GM12875 (cell line): ENCODE results near the gene FBXL17.

Experiments
- H3K4me3 ChIP-seq: one replicate; pipeline ENCODE4 v1.5.1; 2011; ENCODE audit warnings: low read depth, low read length, control low read depth
- CTCF ChIP-seq: IDR thresholded peaks from 2 replicates; pipeline ENCODE4 v1.5.1; 2011; ENCODE audit warnings: low read depth, mild to moderate bottlenecking, control low read depth, inconsistent platforms, low read length, moderate library complexity, borderline replicate concordance; ENCODE audit not compliant: insufficient read depth

The FBXL17 gene

DNA sequence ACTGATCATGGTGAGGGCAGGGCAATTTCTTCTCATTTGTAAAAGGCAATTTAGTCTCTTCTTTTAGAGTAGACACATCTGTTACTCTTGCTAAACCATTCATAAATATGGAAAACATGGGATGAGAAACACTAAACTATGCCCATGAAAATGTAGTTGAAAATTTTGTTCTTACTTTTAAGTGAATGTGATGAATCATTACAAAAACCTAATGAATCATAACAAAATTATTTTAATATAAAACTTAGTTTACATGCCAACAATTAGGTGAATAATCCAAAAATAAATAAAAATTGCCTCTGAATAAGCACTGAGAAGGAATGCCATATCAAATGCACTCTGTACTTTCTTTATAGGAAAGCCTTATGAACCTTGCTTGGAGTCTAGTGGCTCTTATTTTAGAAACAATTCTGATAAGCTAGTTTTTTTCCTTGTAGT lies 413.5 kb downstream of the FBXL17 start:
- H3K4me3 ChIP-seq = no peak overlapping the region
- TF ChIP-seq CTCF = no peak

DNA sequence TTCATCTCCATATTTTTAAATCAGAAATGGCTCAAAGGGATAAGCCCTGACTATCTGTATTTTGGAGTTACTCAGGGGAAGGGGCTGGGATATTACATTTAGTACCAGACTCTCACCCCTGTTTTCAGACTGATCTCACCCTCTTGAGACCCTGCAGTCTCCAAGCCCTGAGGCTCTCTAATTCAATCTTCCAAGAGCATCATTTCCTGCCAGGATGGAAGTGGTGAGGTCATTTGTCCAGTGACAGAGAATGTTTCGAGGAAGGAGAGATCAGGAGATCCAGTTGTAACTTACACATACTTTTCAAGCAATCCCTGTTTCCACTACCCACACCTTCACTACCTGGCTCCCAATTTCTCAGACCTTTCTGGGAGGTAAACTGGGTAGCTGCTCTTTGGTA lies 415.7 kb downstream of the FBXL17 start:
- no peak overlapping the region for H3K4me3 ChIP-seq
- no peak for TF ChIP-seq CTCF

GRCh38 chr5:107964722-107965121 lies 417.2 kb downstream of the FBXL17 start:
- H3K4me3 ChIP-seq = no peak overlapping the region
- TF ChIP-seq CTCF = no peak

- TF ChIP-seq CTCF = no peak
- H3K4me3 ChIP-seq = no peak overlapping the region
These were observed 422.2 kb downstream of the FBXL17 start for GRCh38 chr5:107959573-107960279.

DNA sequence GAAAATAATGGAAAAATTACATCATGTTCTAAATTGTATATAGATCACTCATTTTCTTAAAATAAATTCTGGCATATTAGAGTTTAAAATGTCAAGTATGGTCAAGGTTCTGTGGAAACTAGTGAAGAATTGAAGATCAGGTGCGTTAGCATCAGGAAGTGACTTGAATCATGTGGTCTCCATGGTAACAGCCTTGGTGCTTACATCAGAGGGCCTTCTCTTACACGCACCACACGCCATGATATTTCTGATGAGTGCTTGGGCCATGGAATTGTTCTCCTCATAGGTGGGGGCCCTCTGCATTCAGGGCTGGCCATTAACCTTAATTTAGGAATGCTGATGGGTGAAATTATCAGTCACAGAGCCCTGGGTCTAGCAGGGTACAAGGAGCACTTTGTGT lies 423.0 kb downstream of the FBXL17 start:
- H3K4me3 ChIP-seq = no peak overlapping the region
- no peak for TF ChIP-seq CTCF

DNA sequence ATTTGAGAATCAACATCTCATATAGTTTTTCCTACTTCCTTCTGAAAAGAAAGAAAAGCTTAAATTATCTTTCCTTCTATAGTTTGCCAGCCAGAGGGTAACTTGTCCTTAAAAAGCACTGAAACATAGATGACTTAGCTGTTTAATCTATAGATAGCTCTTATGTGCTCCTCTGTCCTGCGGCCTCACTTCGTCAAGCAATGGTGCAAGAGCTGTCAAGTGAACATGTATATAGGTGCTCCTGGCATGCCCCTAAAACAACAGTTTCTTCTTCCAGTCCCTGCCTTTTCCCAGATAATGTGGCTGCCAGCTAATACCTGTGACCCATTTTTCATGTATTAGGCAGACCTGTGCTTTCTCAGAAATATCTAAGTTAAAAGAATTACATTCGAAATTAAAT lies 423.5 kb downstream of the FBXL17 start:
- no peak for TF ChIP-seq CTCF
- H3K4me3 ChIP-seq = no peak overlapping the region

DNA sequence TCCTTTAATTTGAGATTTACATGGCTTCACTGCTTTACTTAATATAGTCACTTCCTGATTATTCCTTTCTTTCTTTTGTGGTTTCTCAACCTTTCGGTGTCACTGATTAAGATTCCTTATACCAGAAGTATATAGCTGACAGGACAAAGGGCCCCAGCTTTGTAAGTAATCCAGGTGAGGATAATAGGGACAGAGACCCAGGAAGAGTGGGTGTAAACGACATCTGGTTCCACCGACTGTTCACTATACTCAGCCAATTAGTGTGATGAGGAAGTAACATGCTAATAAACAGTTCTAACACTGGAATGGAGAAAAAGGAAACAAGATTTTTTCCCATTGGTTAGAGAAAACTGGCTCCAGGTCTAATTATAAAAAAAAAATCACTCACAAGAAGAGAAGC lies 424.8 kb downstream of the FBXL17 start:
- H3K4me3 ChIP-seq = no peak overlapping the region
- no peak for TF ChIP-seq CTCF
